Thoracic aorta (tissue), 2 donors: ENCODE results near the gene MICAL3. TPM values are rescaled to one million over a fixed set of nuclear protein-coding genes. Genes with fewer than 3 reads are reported as not detected.

Source experiments
- ATAC-seq: fragments of 150-250 bp; one replicate; pipeline ENCODE4 v1.8.0; 2017; ENCODE audit warnings: low read depth; ENCODE audit not compliant: insufficient number of reproducible peaks, low FRiP score
- DNase-seq: peaks from one replicate; pipeline ENCODE4 v3.0.0-alpha.2; 2020; ENCODE audit warnings: low spot score
- H3K27ac ChIP-seq, 2 donors: fragments of 200-600 bp; sonication (generic); 1 replicate in 1 of 2; 2 replicates in 1 of 2; pipeline ENCODE4 v1.5.1; 2016; ENCODE audit warnings: mild to moderate bottlenecking in 2 of 2, moderate library complexity in 2 of 2
- H3K27me3 ChIP-seq: fragments of 200-600 bp; sonication (generic); replicated peaks from 2 replicates; pipeline ENCODE4 v1.6.0; 2016; ENCODE audit warnings: mild to moderate bottlenecking; ENCODE audit not compliant: insufficient read depth
- H3K36me3 ChIP-seq: fragments of 200-600 bp; sonication (generic); one replicate; pipeline ENCODE4 v1.5.1; 2016
- H3K4me1 ChIP-seq, 2 donors: fragments of 200-600 bp; sonication (generic); 1 replicate in 1 of 2; 2 replicates in 1 of 2; pipeline versions ENCODE4 v1.5.1 to v1.6.0; 2016; ENCODE audit warnings: low read depth in 2 of 2, mild to moderate bottlenecking in 1 of 2; ENCODE audit not compliant: control insufficient read depth in 1 of 2
- H3K4me3 ChIP-seq: fragments of 200-600 bp; sonication (generic); 2 replicates; pipeline ENCODE4 v1.5.1; 2016; ENCODE audit warnings: mild to moderate bottlenecking
- H3K9me3 ChIP-seq: fragments of 200-600 bp; sonication (generic); 2 replicates; pipeline ENCODE4 v1.5.1; 2016
- total RNA-seq, 2 donors: library from RNA; depleted of rRNA; stranded (reverse); fragments of >200 nt; gene quantifications; one replicate each; pipeline versions ENCODE4 v1.1.0 to v1.2.3, GENCODE V29; 2016
- TF ChIP-seq, protein P1 (sequence below): fragments of 200-600 bp; sonication (generic); IDR thresholded peaks from one replicate; pipeline ENCODE4 v1.5.1; 2019; ENCODE audit warnings: antibody characterized with exemption

Gene MICAL3
- total RNA-seq, 2 donors from 2014 or later, result 45.2 to 78.0 TPM

DNA sequence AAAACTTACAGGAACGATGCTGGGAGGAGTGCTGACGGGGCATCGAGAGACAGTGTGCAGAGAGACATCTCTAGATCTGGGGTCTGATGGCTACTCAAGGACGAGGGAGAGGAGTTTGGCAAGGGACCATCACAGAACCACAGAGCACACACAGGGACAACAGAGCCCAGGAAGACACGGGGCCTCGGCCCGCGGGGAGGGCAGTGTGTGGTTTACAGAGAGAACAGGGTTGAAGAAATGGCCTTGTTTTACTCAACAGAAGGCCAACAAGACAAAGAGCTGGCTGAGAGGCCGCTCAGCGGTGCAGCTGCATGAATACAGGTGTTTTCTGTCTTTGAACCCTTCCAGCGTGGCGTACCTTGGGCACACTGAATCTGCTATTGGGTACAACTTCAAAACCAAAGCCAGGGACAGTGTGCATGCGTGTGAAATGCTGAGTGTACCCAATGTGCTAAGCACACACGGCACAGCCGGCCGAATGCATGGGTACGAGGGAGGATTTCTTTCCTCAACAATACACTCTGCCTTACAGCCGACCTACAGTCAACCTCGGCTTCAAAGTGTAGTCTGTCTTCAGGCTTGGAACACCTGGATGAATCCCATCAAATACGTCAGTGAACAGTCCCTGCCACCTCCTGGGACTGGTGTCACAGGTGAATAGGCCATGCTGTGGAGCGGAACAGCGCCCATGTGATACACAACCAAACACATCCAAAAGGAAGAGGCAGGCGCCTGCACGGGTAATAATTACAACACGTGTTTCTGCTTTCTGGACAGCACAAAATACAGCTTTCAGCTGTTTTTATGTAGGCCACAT is 229.4 kb downstream of the MICAL3 start:
- H3K9me3 ChIP-seq, result no peaks in the 10 kb centered on the region
- ATAC-seq, result no peak
- no peak overlapping the region for H3K4me3 ChIP-seq
- no peaks in the 10 kb centered on the region for H3K27me3 ChIP-seq
- no peaks in the 10 kb centered on the region for H3K4me1 ChIP-seq
- TF ChIP-seq, protein P1, sequence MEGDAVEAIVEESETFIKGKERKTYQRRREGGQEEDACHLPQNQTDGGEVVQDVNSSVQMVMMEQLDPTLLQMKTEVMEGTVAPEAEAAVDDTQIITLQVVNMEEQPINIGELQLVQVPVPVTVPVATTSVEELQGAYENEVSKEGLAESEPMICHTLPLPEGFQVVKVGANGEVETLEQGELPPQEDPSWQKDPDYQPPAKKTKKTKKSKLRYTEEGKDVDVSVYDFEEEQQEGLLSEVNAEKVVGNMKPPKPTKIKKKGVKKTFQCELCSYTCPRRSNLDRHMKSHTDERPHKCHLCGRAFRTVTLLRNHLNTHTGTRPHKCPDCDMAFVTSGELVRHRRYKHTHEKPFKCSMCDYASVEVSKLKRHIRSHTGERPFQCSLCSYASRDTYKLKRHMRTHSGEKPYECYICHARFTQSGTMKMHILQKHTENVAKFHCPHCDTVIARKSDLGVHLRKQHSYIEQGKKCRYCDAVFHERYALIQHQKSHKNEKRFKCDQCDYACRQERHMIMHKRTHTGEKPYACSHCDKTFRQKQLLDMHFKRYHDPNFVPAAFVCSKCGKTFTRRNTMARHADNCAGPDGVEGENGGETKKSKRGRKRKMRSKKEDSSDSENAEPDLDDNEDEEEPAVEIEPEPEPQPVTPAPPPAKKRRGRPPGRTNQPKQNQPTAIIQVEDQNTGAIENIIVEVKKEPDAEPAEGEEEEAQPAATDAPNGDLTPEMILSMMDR, result no peak
- H3K27ac ChIP-seq, result no peak overlapping the region
- peaks cover 7% of the 10 kb centered on the region for H3K36me3 ChIP-seq
- no peak for DNase-seq

DNA sequence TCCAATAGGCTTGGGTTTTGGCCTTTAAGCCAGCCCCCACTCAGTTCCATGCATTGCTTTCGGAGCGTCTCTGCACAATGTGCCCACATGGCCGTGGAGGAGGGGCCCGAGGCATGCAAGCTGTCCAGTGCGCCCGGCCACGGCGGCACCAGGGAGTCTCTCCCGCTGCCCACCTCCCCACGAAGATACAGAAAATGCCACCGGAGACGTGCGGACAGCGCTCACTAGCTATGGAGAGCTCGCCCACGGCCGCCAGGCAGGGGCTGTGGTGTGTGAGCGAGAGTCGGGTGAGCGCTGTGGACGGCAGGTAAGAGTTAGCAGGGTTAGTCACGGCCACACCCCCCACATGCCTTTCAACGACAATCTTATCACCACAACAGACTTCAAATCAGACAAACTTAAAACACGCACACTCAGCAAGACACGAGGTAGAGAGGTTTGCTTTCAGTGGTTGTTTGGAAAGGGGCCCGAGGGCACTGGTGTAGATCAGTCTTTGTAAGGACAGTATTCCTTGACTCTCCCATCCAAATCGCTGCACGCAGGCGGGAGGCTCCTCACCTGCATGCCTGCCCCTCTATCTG is 231.4 kb downstream of the MICAL3 start:
- Histone ChIP-seq H3K27me3 (no peaks in the 10 kb centered on the region), H3K36me3 (peaks cover 22% of the 10 kb centered on the region), H3K4me1 (no peaks in the 10 kb centered on the region), H3K27ac (no peak overlapping the region), H3K4me3 (no peak overlapping the region), H3K9me3 (no peaks in the 10 kb centered on the region)
- TF ChIP-seq, protein P1, result no peak
- DNase-seq (no peak), ATAC-seq (no peak)

- peaks cover 22% of the 10 kb centered on the region for H3K36me3 ChIP-seq
- no peaks in the 10 kb centered on the region for H3K27me3 ChIP-seq
- no peak overlapping the region for H3K4me3 ChIP-seq
- H3K9me3 ChIP-seq, result no peaks in the 10 kb centered on the region
- TF ChIP-seq, protein P1, result no peak
- ATAC-seq (no peak), DNase-seq (no peak)
- no peak overlapping the region for H3K27ac ChIP-seq
- no peaks in the 10 kb centered on the region for H3K4me1 ChIP-seq
Measured at GRCh38 chr22:17792299-17792698, 232.1 kb downstream of the MICAL3 start.

DNA sequence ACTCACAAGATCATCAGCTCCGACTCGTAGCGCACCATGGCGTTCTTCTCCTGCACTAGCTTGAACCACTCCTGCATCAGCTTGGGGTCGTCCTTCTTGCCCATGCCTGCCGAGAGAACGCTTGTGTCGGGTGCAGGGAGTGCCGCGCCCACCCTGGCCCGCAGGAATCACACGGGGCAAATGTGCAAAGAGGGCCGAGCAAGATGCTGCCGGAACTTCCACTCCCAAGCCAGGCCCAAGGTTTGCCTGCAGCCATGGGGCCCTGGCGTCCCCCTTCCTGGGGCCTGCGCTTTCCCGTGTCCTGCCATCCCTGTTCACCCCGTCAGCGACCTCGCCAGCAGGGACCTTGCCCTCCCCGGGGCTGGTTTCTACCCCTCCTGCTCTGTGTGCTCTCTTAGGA is 233.2 kb downstream of the MICAL3 start:
- no peaks in the 10 kb centered on the region for H3K27me3 ChIP-seq
- DNase-seq (no peak), ATAC-seq (no peak)
- H3K9me3 ChIP-seq, result no peaks in the 10 kb centered on the region
- TF ChIP-seq, protein P1, result no peak
- H3K27ac ChIP-seq, result no peak overlapping the region
- H3K4me1 ChIP-seq, result no peaks in the 10 kb centered on the region
- H3K36me3 ChIP-seq, result peaks cover 22% of the 10 kb centered on the region
- no peak overlapping the region for H3K4me3 ChIP-seq

DNA sequence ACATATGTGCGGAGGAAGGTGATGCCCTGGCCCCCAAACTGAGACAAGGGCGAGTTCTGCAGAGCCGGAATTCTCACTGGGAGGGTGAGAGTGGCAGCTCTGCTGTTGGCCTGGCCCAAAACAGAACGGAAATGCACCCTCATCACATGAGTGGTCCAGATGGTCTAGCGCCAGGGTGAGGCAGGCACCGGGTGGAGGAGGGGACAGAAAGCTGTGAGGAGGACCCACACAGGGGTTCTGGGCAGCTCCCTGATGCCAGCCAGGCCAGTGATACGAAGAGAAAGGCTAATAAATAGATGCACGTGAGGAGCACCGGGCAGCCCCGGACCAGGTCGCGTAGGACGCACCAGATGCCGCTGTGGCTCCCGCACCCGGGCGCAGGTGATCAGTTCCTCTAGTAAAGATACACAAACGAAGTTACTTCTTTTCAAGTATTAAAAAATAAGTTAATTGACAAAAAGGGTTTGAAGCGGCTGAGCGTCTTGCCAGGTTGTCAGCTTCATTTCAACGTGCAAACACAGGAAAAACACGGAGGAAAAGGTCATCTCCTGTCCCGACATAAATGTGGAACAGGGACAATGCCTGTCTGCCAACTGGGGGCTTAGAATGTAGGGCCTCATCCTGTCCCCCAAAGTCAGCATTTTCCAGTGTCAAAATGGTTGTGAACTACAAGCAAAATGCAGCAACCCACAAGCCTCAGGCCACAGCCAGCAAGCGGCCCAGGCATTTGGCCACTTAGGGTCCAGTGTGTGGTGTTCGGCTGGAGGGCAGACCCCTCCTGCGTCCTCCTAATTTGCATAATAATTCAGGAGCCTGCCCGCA is 234.8 kb downstream of the MICAL3 start:
- TF ChIP-seq, protein P1, result no peak
- Histone ChIP-seq H3K4me1 (no peaks in the 10 kb centered on the region), H3K4me3 (no peak overlapping the region), H3K36me3 (peaks cover 22% of the 10 kb centered on the region), H3K27ac (no peak overlapping the region), H3K27me3 (no peaks in the 10 kb centered on the region), H3K9me3 (no peaks in the 10 kb centered on the region)
- ATAC-seq (no peak), DNase-seq (no peak)
